ENCODE data around the gene ZNF598. TPM values are rescaled to one million over a fixed set of nuclear protein-coding genes. Genes with fewer than 3 reads are reported as not detected.
"Not testable (repeated sequence)": the region's sequence is repeated elsewhere in the genome, so short reads cannot be mapped to it uniquely, and the experiment has no call there.

ZNF598 gene
- total and polyA plus RNA-seq, 7 donors: 12.8 to 57.0 (median 20.3) TPM

GRCh38 chr16:2015947-2016208 is 6.3 kb upstream of the ZNF598 start:
- peaks cover 20 to 32% (median 31%) of the 10 kb centered on the region in 3 donors for H3K27me3 ChIP-seq
- H3K36me3 ChIP-seq: no peaks in the 10 kb centered on the region
- H3K27ac ChIP-seq: no peak overlapping the region
- DNase-seq: no peak
- intact Hi-C loops (cut with DNase I): no loop called here
- H3K9me3 ChIP-seq: no peaks in the 10 kb centered on the region
- WGBS, 2 donors: 32 to 77% methylated on average over 7 of the region's 7 CpGs
- TF ChIP-seq POLR2A (IDR thresholded peaks at IDR 0.05) (no peak), POLR2AphosphoS5 (IDR thresholded peaks at IDR 0.05) (no peak), EP300 (IDR thresholded peaks at IDR 0.05) (no peak), CTCF (IDR thresholded peaks at IDR 0.05) (no peak)
- H3K4me3 ChIP-seq: no peak overlapping the region
- peaks cover 0 to 15% (median 13%) of the 10 kb centered on the region in 4 donors for H3K4me1 ChIP-seq

- H3K4me1 ChIP-seq: peaks cover 0 to 16% (median 13%) of the 10 kb centered on the region in 4 donors
- DNase-seq: no peak
- H3K27ac ChIP-seq: no peak overlapping the region
- 18 to 73% methylated on average over 24 of the region's 24 CpGs for WGBS, 2 donors
- intact Hi-C loops (cut with DNase I): no loop called here
- H3K9me3 ChIP-seq: no peaks in the 10 kb centered on the region
- H3K36me3 ChIP-seq: no peaks in the 10 kb centered on the region
- peaks cover 15 to 27% (median 25%) of the 10 kb centered on the region in 3 donors for H3K27me3 ChIP-seq
- TF ChIP-seq CTCF (IDR thresholded peaks at IDR 0.05) (no peak), POLR2A (IDR thresholded peaks at IDR 0.05) (no peak), POLR2AphosphoS5 (IDR thresholded peaks at IDR 0.05) (no peak), EP300 (IDR thresholded peaks at IDR 0.05) (no peak)
- no peak overlapping the region for H3K4me3 ChIP-seq
Observed at GRCh38 chr16:2015117-2015946, 5.7 kb upstream of the ZNF598 start.

GRCh38 chr16:2013527-2013926 is 3.9 kb upstream of the ZNF598 start:
- Histone ChIP-seq H3K4me1 (peaks cover 0 to 19% (median 13%) of the 10 kb centered on the region in 4 donors), H3K27ac (no peak overlapping the region), H3K9me3 (no peaks in the 10 kb centered on the region), H3K4me3 (no peak overlapping the region), H3K36me3 (no peaks in the 10 kb centered on the region), H3K27me3 (peaks cover 0 to 8% (median 8%) of the 10 kb centered on the region in 3 donors)
- TF ChIP-seq EP300 (IDR thresholded peaks at IDR 0.05): no peak
- TF ChIP-seq POLR2AphosphoS5 (IDR thresholded peaks at IDR 0.05): no peak
- no peak for TF ChIP-seq CTCF (IDR thresholded peaks at IDR 0.05)
- TF ChIP-seq POLR2A (IDR thresholded peaks at IDR 0.05): no peak
- WGBS, 2 donors: 94% methylated on average over 15 of the region's 15 CpGs
- no peak for DNase-seq
- intact Hi-C loops (cut with DNase I): no loop called here

GRCh38 chr16:2011726-2012125 is 2.1 kb upstream of the ZNF598 start:
- H3K27ac ChIP-seq; intact Hi-C loops (cut with DNase I); H3K9me3 ChIP-seq; H3K27me3 ChIP-seq; DNase-seq; H3K36me3 ChIP-seq; H3K4me3 ChIP-seq: not testable (repeated sequence)
- 89 to 91% methylated on average over 9 of the region's 9 CpGs for WGBS, 2 donors
- H3K4me1 ChIP-seq: peaks cover 0 to 37% (median 31%) of the 10 kb centered on the region in 4 donors

GRCh38 chr16:2009164-2009711 is 383 bp downstream of the ZNF598 start:
- H3K27ac ChIP-seq: peak overlapping the region; percentile 78 to 97 (median 92)
- no peaks in the 10 kb centered on the region for H3K36me3 ChIP-seq
- intact Hi-C loops (cut with DNase I): no loop called here
- peak overlapping the region; percentile 55 to 99 (median 77) for H3K4me3 ChIP-seq
- H3K9me3 ChIP-seq: no peaks in the 10 kb centered on the region
- peaks cover 0 to 62% (median 53%) of the 10 kb centered on the region in 4 donors for H3K4me1 ChIP-seq
- WGBS, 2 donors: 1% methylated on average over 55 of the region's 55 CpGs
- DNase-seq: no peak
- TF ChIP-seq EP300 (IDR thresholded peaks at IDR 0.05): no peak
- TF ChIP-seq CTCF (IDR thresholded peaks at IDR 0.05): no peak
- TF ChIP-seq POLR2A (IDR thresholded peaks at IDR 0.05): no peak
- no peak for TF ChIP-seq POLR2AphosphoS5 (IDR thresholded peaks at IDR 0.05)
- no peaks in the 10 kb centered on the region for H3K27me3 ChIP-seq
